SH-SY5Y (cell line): ENCODE measurements around the gene ZNF202.

ENCODE experiments used
- GATA2 ChIP-seq: IDR thresholded peaks from 2 replicates; pipeline ENCODE4 v1.6.1; 2011; ENCODE audit warnings: mild to moderate bottlenecking, low read depth, low read length
- GATA3 ChIP-seq: IDR thresholded peaks from 2 replicates; pipeline ENCODE4 v1.6.1; 2011; ENCODE audit warnings: low read depth, mild to moderate bottlenecking, low read length, moderate library complexity

DNA sequence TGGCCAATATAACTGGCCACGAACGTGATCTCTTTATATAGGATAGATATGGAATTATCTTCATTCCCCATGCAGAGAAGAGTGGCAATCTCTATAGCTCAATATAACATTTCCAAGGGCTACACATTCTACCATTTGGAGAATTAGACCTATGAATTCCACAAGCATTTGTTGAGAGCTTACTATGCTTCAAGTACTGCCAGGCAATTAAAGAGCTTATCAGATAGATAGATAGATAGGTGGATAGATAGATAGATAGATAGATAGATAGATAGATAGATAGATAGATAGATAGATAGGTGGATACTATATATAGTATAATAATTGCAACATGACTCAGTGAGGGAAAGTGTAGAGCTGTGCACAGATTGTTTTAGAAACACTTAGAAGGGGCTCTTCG lies 14.4 kb upstream of the ZNF202 start:
- TF ChIP-seq GATA3 (no peak), GATA2 (no peak)
